Immature natural killer cell (primary cell): ENCODE measurements around the gene IER5L. TPM values are rescaled to one million over a fixed set of nuclear protein-coding genes. Genes with fewer than 3 reads are reported as not detected.

Experiments used
- DNase-seq, 3 donors: peaks; one replicate each; pipeline ENCODE4 v3.0.0; 2022; ENCODE audit warnings: mixed read lengths in 1 of 3
- H3K27ac Mint-ChIP-seq, 6 donors: one replicate each; pipeline ENCODE4 v1.8.0; 2020; ENCODE audit warnings: mixed read lengths in 6 of 6, mild to moderate bottlenecking in 5 of 6, inconsistent platforms in 4 of 6, moderate library complexity in 3 of 6
- H3K27me3 Mint-ChIP-seq, 3 donors: one replicate each; pipeline ENCODE4 v1.8.0; 2020 to 2021; ENCODE audit warnings: low read depth in 3 of 3, mild to moderate bottlenecking in 3 of 3, mixed read lengths in 3 of 3, moderate library complexity in 3 of 3, inconsistent platforms in 1 of 3
- H3K36me3 Mint-ChIP-seq, 3 donors: one replicate each; pipeline ENCODE4 v1.8.0; 2020; ENCODE audit warnings: mixed read lengths in 3 of 3, inconsistent platforms in 2 of 3, mild to moderate bottlenecking in 2 of 3
- H3K4me1 Mint-ChIP-seq, 2 donors: one replicate each; pipeline ENCODE4 v1.8.0; 2020; ENCODE audit warnings: inconsistent platforms in 2 of 2, mild to moderate bottlenecking in 2 of 2, mixed read lengths in 2 of 2, moderate library complexity in 1 of 2
- H3K4me3 Mint-ChIP-seq, 5 donors: one replicate each; pipeline ENCODE4 v1.8.0; 2020; ENCODE audit warnings: mild to moderate bottlenecking in 5 of 5, mixed read lengths in 5 of 5, inconsistent platforms in 3 of 5, moderate library complexity in 3 of 5
- H3K9me3 Mint-ChIP-seq, 6 donors: one replicate each; pipeline ENCODE4 v1.8.0; 2020; ENCODE audit warnings: mild to moderate bottlenecking in 6 of 6, mixed read lengths in 6 of 6, inconsistent platforms in 4 of 6, moderate library complexity in 3 of 6
- polyA plus RNA-seq, 3 donors: library from polyadenylated mRNA; unstranded; fragments of 300-500 nt; fragmentation: Illumina TruSeq; gene quantifications; one replicate each; pipeline ENCODE4 v1.2.3, GENCODE V29; 2021

The IER5L gene
- polyA plus RNA-seq, 3 donors from 2014 or later, result 0.15 to 1.1 (median 0.16) TPM

- H3K36me3 Mint-ChIP-seq, result no peaks in the 10 kb centered on the region
- H3K4me3 Mint-ChIP-seq, result no peak overlapping the region
- no peak overlapping the region for H3K27ac Mint-ChIP-seq
- no peaks in the 10 kb centered on the region for H3K9me3 Mint-ChIP-seq
- H3K27me3 Mint-ChIP-seq, result peaks cover 7 to 8% (median 8%) of the 10 kb centered on the region in 3 donors
- H3K4me1 Mint-ChIP-seq, result peaks cover 20 to 24% of the 10 kb centered on the region in 2 donors
- no peak for DNase-seq
These were observed 33.6 kb upstream of the IER5L start for GRCh38 chr9:129211686-129212085.

- no peaks in the 10 kb centered on the region for H3K9me3 Mint-ChIP-seq
- H3K27me3 Mint-ChIP-seq, result peaks cover 3 to 10% (median 6%) of the 10 kb centered on the region in 3 donors
- no peaks in the 10 kb centered on the region for H3K36me3 Mint-ChIP-seq
- peaks cover 24 to 31% of the 10 kb centered on the region in 2 donors for H3K4me1 Mint-ChIP-seq
- H3K4me3 Mint-ChIP-seq, result no peak overlapping the region
- DNase-seq, result no peak
- H3K27ac Mint-ChIP-seq, result no peak overlapping the region
These were observed 32.1 kb upstream of the IER5L start for GRCh38 chr9:129210125-129210524.

- Mint-ChIP-seq H3K27ac (no peak overlapping the region), H3K4me3 (no peak overlapping the region), H3K27me3 (peaks cover 3 to 10% (median 5%) of the 10 kb centered on the region in 3 donors), H3K36me3 (no peaks in the 10 kb centered on the region), H3K4me1 (peaks cover 24 to 29% of the 10 kb centered on the region in 2 donors), H3K9me3 (no peaks in the 10 kb centered on the region)
- no peak for DNase-seq
These were observed 31.5 kb upstream of the IER5L start for GRCh38 chr9:129209580-129209979.

GRCh38 chr9:129209109-129209508 is 31.0 kb upstream of the IER5L start:
- Mint-ChIP-seq H3K4me1 (peaks cover 24 to 29% of the 10 kb centered on the region in 2 donors), H3K9me3 (no peaks in the 10 kb centered on the region), H3K27ac (no peak overlapping the region), H3K36me3 (no peaks in the 10 kb centered on the region), H3K4me3 (peak overlapping the region in 2 of 5 donors; percentile 38 to 40), H3K27me3 (peaks cover 3 to 10% (median 5%) of the 10 kb centered on the region in 3 donors)
- DNase-seq, result no peak

GRCh38 chr9:129208207-129209032 is 30.4 kb upstream of the IER5L start:
- H3K27ac Mint-ChIP-seq, result no peak overlapping the region
- H3K4me1 Mint-ChIP-seq, result peaks cover 24 to 30% of the 10 kb centered on the region in 2 donors
- H3K9me3 Mint-ChIP-seq, result no peaks in the 10 kb centered on the region
- peaks cover 3 to 10% (median 5%) of the 10 kb centered on the region in 3 donors for H3K27me3 Mint-ChIP-seq
- no peaks in the 10 kb centered on the region for H3K36me3 Mint-ChIP-seq
- DNase-seq, result no peak
- H3K4me3 Mint-ChIP-seq, result peak overlapping the region in 2 of 5 donors; percentile 38 to 40

GRCh38 chr9:129206905-129207304 is 28.8 kb upstream of the IER5L start:
- Mint-ChIP-seq H3K9me3 (no peaks in the 10 kb centered on the region), H3K4me3 (peak overlapping the region in 4 of 5 donors; percentile 9 to 64 (median 38)), H3K4me1 (peaks cover 24 to 31% of the 10 kb centered on the region in 2 donors), H3K36me3 (no peaks in the 10 kb centered on the region), H3K27me3 (peaks cover 3 to 9% (median 5%) of the 10 kb centered on the region in 3 donors), H3K27ac (peak overlapping the region; percentile 52 to 90 (median 72))
- peak; percentile 29 to 63 (median 53) for DNase-seq

GRCh38 chr9:129206401-129206800 is 28.3 kb upstream of the IER5L start:
- Mint-ChIP-seq H3K4me3 (peak overlapping the region in 1 of 5 donors; percentile 9), H3K27me3 (peaks cover 3 to 8% (median 5%) of the 10 kb centered on the region in 3 donors), H3K36me3 (no peaks in the 10 kb centered on the region), H3K4me1 (peaks cover 24 to 31% of the 10 kb centered on the region in 2 donors), H3K27ac (peak overlapping the region; percentile 52 to 90 (median 72)), H3K9me3 (no peaks in the 10 kb centered on the region)
- DNase-seq, result no peak

GRCh38 chr9:129204840-129205239 is 26.8 kb upstream of the IER5L start:
- Mint-ChIP-seq H3K4me1 (peaks cover 24 to 31% of the 10 kb centered on the region in 2 donors), H3K27me3 (peaks cover 3 to 8% (median 5%) of the 10 kb centered on the region in 3 donors), H3K36me3 (no peaks in the 10 kb centered on the region), H3K9me3 (no peaks in the 10 kb centered on the region), H3K27ac (no peak overlapping the region), H3K4me3 (no peak overlapping the region)
- DNase-seq, result no peak

- peaks cover 18 to 23% of the 10 kb centered on the region in 2 donors for H3K4me1 Mint-ChIP-seq
- peaks cover 6 to 8% (median 7%) of the 10 kb centered on the region in 3 donors for H3K27me3 Mint-ChIP-seq
- no peak for DNase-seq
- H3K27ac Mint-ChIP-seq, result peak overlapping the region in 2 of 6 donors; percentile 22 to 31
- H3K36me3 Mint-ChIP-seq, result peaks cover 0 to 3% (median 0%) of the 10 kb centered on the region in 3 donors
- no peaks in the 10 kb centered on the region for H3K9me3 Mint-ChIP-seq
- H3K4me3 Mint-ChIP-seq, result peak overlapping the region in 2 of 5 donors; percentile 48 to 62
These were observed 25.5 kb upstream of the IER5L start for GRCh38 chr9:129203556-129203909.

GRCh38 chr9:129202613-129203555 is 24.8 kb upstream of the IER5L start:
- peaks cover 15 to 20% of the 10 kb centered on the region in 2 donors for H3K4me1 Mint-ChIP-seq

GRCh38 chr9:129201866-129202265 is 23.8 kb upstream of the IER5L start:
- Mint-ChIP-seq H3K4me1 (peaks cover 6 to 11% of the 10 kb centered on the region in 2 donors), H3K9me3 (no peaks in the 10 kb centered on the region), H3K27ac (no peak overlapping the region), H3K36me3 (peaks cover 0 to 3% (median 0%) of the 10 kb centered on the region in 3 donors), H3K27me3 (peaks cover 3 to 5% (median 4%) of the 10 kb centered on the region in 3 donors), H3K4me3 (peak overlapping the region in 1 of 5 donors; percentile 4)
- DNase-seq, result no peak

More at GRCh38 chr9:129202613-129203555, 24.8 kb upstream of the IER5L start:
- Mint-ChIP-seq H3K4me3 (peak overlapping the region; percentile 56 to 72 (median 67)), H3K27me3 (peaks cover 6 to 8% (median 7%) of the 10 kb centered on the region in 3 donors), H3K9me3 (no peaks in the 10 kb centered on the region), H3K36me3 (peaks cover 0 to 3% (median 0%) of the 10 kb centered on the region in 3 donors), H3K27ac (peak overlapping the region in 3 of 6 donors; percentile 31 to 85 (median 39))
- DNase-seq, result peak; percentile 84 to 85 (median 85)

- Mint-ChIP-seq H3K4me3 (no peak overlapping the region), H3K9me3 (no peaks in the 10 kb centered on the region), H3K27me3 (peaks cover 0 to 4% (median 3%) of the 10 kb centered on the region in 3 donors), H3K4me1 (peaks cover under 1 to 5% of the 10 kb centered on the region in 2 donors), H3K27ac (no peak overlapping the region), H3K36me3 (peaks cover 0 to 3% (median 0%) of the 10 kb centered on the region in 3 donors)
- no peak for DNase-seq
These were observed 23.2 kb upstream of the IER5L start for GRCh38 chr9:129201289-129201688.

GRCh38 chr9:129200255-129200654 is 22.2 kb upstream of the IER5L start:
- Mint-ChIP-seq H3K4me3 (no peak overlapping the region), H3K27ac (no peak overlapping the region), H3K9me3 (no peaks in the 10 kb centered on the region), H3K27me3 (peaks cover 0 to 4% (median 3%) of the 10 kb centered on the region in 3 donors), H3K4me1 (peaks cover 0 to 2% of the 10 kb centered on the region in 2 donors), H3K36me3 (peaks cover 0 to 3% (median 0%) of the 10 kb centered on the region in 3 donors)
- DNase-seq, result no peak
